ENCODE data around the gene RUNX2. TPM values are rescaled to one million over a fixed set of nuclear protein-coding genes. Genes with fewer than 3 reads are reported as not detected.

Gene RUNX2
- total RNA-seq, 1 experiment from 2014 or later: 7.0 TPM

DNA sequence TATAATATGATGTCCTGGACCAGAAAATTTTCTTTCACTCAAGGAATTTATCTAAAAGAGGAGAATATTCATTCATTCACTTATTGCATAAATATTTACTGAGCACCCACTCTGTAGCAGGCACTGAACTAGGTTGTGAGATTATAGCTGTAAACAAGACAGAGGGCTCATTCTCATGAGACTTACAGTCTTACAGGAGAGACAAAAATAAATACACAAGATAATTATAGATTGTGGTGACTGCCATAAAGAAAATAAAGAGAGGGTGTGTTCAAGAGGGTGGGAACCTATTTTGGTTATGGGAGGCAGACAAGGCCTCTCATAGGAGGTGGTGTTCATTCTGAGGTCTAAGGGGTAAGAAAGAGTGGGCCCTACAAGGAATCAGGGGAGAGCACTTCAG is 159.5 kb downstream of the RUNX2 start:
- no peak for TF ChIP-seq SIN3A (IDR thresholded peaks at IDR 0.05; ENCODE audit: borderline replicate concordance, insufficient read depth, low read depth, low read length)
- no peak for TF ChIP-seq TCF7L2 (IDR thresholded peaks at IDR 0.05; ENCODE audit: low read depth, low read length)
- TF ChIP-seq, protein P1, sequence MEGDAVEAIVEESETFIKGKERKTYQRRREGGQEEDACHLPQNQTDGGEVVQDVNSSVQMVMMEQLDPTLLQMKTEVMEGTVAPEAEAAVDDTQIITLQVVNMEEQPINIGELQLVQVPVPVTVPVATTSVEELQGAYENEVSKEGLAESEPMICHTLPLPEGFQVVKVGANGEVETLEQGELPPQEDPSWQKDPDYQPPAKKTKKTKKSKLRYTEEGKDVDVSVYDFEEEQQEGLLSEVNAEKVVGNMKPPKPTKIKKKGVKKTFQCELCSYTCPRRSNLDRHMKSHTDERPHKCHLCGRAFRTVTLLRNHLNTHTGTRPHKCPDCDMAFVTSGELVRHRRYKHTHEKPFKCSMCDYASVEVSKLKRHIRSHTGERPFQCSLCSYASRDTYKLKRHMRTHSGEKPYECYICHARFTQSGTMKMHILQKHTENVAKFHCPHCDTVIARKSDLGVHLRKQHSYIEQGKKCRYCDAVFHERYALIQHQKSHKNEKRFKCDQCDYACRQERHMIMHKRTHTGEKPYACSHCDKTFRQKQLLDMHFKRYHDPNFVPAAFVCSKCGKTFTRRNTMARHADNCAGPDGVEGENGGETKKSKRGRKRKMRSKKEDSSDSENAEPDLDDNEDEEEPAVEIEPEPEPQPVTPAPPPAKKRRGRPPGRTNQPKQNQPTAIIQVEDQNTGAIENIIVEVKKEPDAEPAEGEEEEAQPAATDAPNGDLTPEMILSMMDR (IDR thresholded peaks at IDR 0.05): no peak
- TF ChIP-seq, protein P2, sequence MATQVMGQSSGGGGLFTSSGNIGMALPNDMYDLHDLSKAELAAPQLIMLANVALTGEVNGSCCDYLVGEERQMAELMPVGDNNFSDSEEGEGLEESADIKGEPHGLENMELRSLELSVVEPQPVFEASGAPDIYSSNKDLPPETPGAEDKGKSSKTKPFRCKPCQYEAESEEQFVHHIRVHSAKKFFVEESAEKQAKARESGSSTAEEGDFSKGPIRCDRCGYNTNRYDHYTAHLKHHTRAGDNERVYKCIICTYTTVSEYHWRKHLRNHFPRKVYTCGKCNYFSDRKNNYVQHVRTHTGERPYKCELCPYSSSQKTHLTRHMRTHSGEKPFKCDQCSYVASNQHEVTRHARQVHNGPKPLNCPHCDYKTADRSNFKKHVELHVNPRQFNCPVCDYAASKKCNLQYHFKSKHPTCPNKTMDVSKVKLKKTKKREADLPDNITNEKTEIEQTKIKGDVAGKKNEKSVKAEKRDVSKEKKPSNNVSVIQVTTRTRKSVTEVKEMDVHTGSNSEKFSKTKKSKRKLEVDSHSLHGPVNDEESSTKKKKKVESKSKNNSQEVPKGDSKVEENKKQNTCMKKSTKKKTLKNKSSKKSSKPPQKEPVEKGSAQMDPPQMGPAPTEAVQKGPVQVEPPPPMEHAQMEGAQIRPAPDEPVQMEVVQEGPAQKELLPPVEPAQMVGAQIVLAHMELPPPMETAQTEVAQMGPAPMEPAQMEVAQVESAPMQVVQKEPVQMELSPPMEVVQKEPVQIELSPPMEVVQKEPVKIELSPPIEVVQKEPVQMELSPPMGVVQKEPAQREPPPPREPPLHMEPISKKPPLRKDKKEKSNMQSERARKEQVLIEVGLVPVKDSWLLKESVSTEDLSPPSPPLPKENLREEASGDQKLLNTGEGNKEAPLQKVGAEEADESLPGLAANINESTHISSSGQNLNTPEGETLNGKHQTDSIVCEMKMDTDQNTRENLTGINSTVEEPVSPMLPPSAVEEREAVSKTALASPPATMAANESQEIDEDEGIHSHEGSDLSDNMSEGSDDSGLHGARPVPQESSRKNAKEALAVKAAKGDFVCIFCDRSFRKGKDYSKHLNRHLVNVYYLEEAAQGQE (IDR thresholded peaks at IDR 0.05; ENCODE audit: insufficient read depth in 1 of 2, low read depth in 2 of 2, low read length in 1 of 2): no peak
- TF ChIP-seq POLR2AphosphoS5 (IDR thresholded peaks at IDR 0.05; ENCODE audit: low read depth, low read length): no peak
- no peak for DNase-seq (ENCODE audit: low read depth, low spot score)
- no TSS peak for BruUV-seq (replicated peaks)
- ChIA-PET CTCF (no interaction called here), POLR2A (no interaction called here)
- Histone ChIP-seq H3K4me3 (ENCODE audit: low read depth in 2 of 2, low read length in 2 of 2) (no peak overlapping the region), H3K9me3 (ENCODE audit: control insufficient read depth, insufficient read depth, low read depth, low read length) (no peaks in the 10 kb centered on the region), H3K27me3 (ENCODE audit: control insufficient read depth, insufficient read depth, low read length) (no peaks in the 10 kb centered on the region), H3K4me1 (ENCODE audit: control insufficient read depth, insufficient read depth, low read length) (no peaks in the 10 kb centered on the region), H3K27ac (ENCODE audit: low read length) (no peak overlapping the region), H3K36me3 (ENCODE audit: control insufficient read depth, insufficient read depth, low read length) (no peaks in the 10 kb centered on the region)
- in situ Hi-C loops (cut with HindIII; ENCODE audit: low pct_unique_long_range_greater_than_20kb, low sequenced_read_pairs): no loop called here
- ATAC-seq: no peak
- intact Hi-C loops (cut with micrococcal nuclease; ENCODE audit: unreplicated experiment): no loop called here

DNA sequence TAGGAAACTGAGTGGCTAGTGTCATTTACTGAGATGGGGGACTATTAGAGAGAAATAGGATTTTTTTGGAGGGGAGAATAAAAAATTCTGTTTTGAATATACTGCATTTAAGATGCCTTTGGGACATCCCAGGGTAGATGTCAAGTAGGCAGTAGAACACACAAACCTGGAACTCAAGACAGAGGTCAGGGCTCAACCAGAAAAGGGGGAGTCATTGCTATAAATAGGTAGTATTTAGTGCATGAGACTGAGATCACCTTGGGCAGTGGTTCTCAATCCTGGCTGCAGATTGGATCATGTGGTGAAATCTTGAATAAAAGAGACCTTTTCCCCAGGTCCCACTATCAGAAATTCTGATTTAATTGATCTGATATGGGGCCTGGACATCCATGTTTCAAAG is 160.1 kb downstream of the RUNX2 start:
- CTCF ChIA-PET: no interaction called here
- in situ Hi-C loops (cut with HindIII; ENCODE audit: low pct_unique_long_range_greater_than_20kb, low sequenced_read_pairs): no loop called here

More for the DNA sequence above, 160.1 kb downstream of the RUNX2 start:
- H3K36me3 ChIP-seq (ENCODE audit: control insufficient read depth, insufficient read depth, low read length): no peaks in the 10 kb centered on the region
- intact Hi-C loops (cut with micrococcal nuclease; ENCODE audit: unreplicated experiment): no loop called here
- H3K27me3 ChIP-seq (ENCODE audit: control insufficient read depth, insufficient read depth, low read length): no peaks in the 10 kb centered on the region
- no peak overlapping the region for H3K4me3 ChIP-seq (ENCODE audit: low read depth in 2 of 2, low read length in 2 of 2)
- H3K9me3 ChIP-seq (ENCODE audit: control insufficient read depth, insufficient read depth, low read depth, low read length): no peaks in the 10 kb centered on the region
- no peaks in the 10 kb centered on the region for H3K4me1 ChIP-seq (ENCODE audit: control insufficient read depth, insufficient read depth, low read length)
- POLR2A ChIA-PET: no interaction called here
- no peak for TF ChIP-seq TCF7L2 (IDR thresholded peaks at IDR 0.05; ENCODE audit: low read depth, low read length)
- TF ChIP-seq, protein P2 (IDR thresholded peaks at IDR 0.05; ENCODE audit: insufficient read depth in 1 of 2, low read depth in 2 of 2, low read length in 1 of 2): no peak
- ATAC-seq (no peak), DNase-seq (ENCODE audit: low read depth, low spot score) (no peak)
- no peak overlapping the region for H3K27ac ChIP-seq (ENCODE audit: low read length)
- no TSS peak for BruUV-seq (replicated peaks)
